ENCODE results near the gene KCNG2. TPM values are rescaled to one million over a fixed set of nuclear protein-coding genes. Genes with fewer than 3 reads are reported as not detected.

The KCNG2 gene
- total and polyA plus RNA-seq, 2 donors (not counting 1 experiment from before 2014, with no cell fraction given): not detected

GRCh38 chr18:79855147-79855933, 57.6 kb downstream of the KCNG2 start:
- H3K36me3 ChIP-seq (replicated peaks in 1 of 2; ENCODE audit: control extremely low read depth in 1 of 2, control insufficient read depth in 1 of 2, extremely low read depth in 1 of 2, insufficient read depth in 2 of 2, low read length in 1 of 2): no peaks in the 10 kb centered on the region
- H3K27ac ChIP-seq (ENCODE audit: low read length in 2 of 2): no peak overlapping the region
- peak overlapping the region; percentile 54 for H3K4me3 Mint-ChIP-seq
- no peaks in the 10 kb centered on the region for H3K79me2 ChIP-seq (ENCODE audit: control insufficient read depth, insufficient read depth, low read length)
- ATAC-seq (ENCODE audit: low read depth) (peak; percentile 85), DNase-seq (peak; percentile 55)
- H3K9me3 ChIP-seq (ENCODE audit: control extremely low read depth in 1 of 3, control insufficient read depth in 2 of 3, insufficient read depth in 1 of 3, low read length in 2 of 3): peaks cover 0 to 1% (median 0%) of the 10 kb centered on the region in 3 donors
- H3K27me3 Mint-ChIP-seq: peaks cover 5% of the 10 kb centered on the region
- intact Hi-C loops (cut with micrococcal nuclease): no loop called here
- TF ChIP-seq EZH2 (IDR thresholded peaks at IDR 0.05; ENCODE audit: borderline replicate concordance, insufficient read depth, low read depth, low read length, poor library complexity, severe bottlenecking): no peak
- no peak for TF ChIP-seq CTCF (IDR thresholded peaks at IDR 0.05)
- peaks cover 25 to 26% of the 10 kb centered on the region in 2 donors for H3K4me1 ChIP-seq (ENCODE audit: control insufficient read depth in 2 of 2, insufficient read depth in 2 of 2, low read length in 2 of 2)
- no peaks in the 10 kb centered on the region for H3K9me3 Mint-ChIP-seq (ENCODE audit: insufficient read depth)
- CTCF ChIA-PET: no interaction called here
- H3K4me1 Mint-ChIP-seq: peaks cover 32% of the 10 kb centered on the region
- H3K4me2 ChIP-seq (replicated peaks; ENCODE audit: low read depth, low read length, poor library complexity, severe bottlenecking): peak overlapping the region; percentile 68
- H4K20me1 ChIP-seq (ENCODE audit: control insufficient read depth, insufficient read depth, low read length, poor library complexity, severe bottlenecking): no peaks in the 10 kb centered on the region
- peaks cover 0 to 7% (median 0%) of the 10 kb centered on the region in 4 experiments for H3K27me3 ChIP-seq (replicated peaks in 1 of 4; ENCODE audit: control extremely low read depth in 1 of 4, control insufficient read depth in 3 of 4, insufficient read depth in 4 of 4, low read length in 3 of 4)
- POLR2A ChIA-PET: no interaction called here
- peak overlapping the region in 1 of 5 experiments; percentile 36 for H3K4me3 ChIP-seq (ENCODE audit: control extremely low read depth in 1 of 5, extremely low read depth in 1 of 5, insufficient read depth in 1 of 5, low read depth in 2 of 5, low read length in 4 of 5)
- peak overlapping the region; percentile 40 for H2AFZ ChIP-seq (ENCODE audit: insufficient read depth, low read depth, low read length, poor library complexity, severe bottlenecking)
- 50% methylated on average over 16 of the region's 17 CpGs for WGBS (ENCODE audit: insufficient coverage)
- peak overlapping the region; percentile 47 for H3K27ac Mint-ChIP-seq
- H3K9ac ChIP-seq (ENCODE audit: low read length): peak overlapping the region; percentile 47
